Measurements from ENCODE around the gene COPZ2.
"Not testable (repeated sequence)": the region's sequence is repeated elsewhere in the genome, so short reads cannot be mapped to it uniquely, and the experiment has no call there.

COPZ2 gene

GRCh38 chr17:48037036-48037837 lies at the start of gene COPZ2:
Gene COPZ2, minus strand, starts transcription at chr17:48037797. Its CDS starts 20 bp downstream, at chr17:48037777.
- no peak for DNase-seq (ENCODE audit: low spot score)

- DNase-seq (ENCODE audit: low spot score): no peak
Measured at GRCh38 chr17:48084932-48085331, 47.3 kb upstream of the COPZ2 start.

GRCh38 chr17:48081858-48082257 lies 44.3 kb upstream of the COPZ2 start:
- no peak for DNase-seq (ENCODE audit: low spot score)

GRCh38 chr17:48077152-48077551 lies 39.6 kb upstream of the COPZ2 start:
- DNase-seq (ENCODE audit: low spot score): not testable (repeated sequence)

- DNase-seq (ENCODE audit: low spot score): peak; percentile 62
Measured at GRCh38 chr17:48074322-48075081, 36.9 kb upstream of the COPZ2 start.

GRCh38 chr17:48073566-48074094 lies 36.0 kb upstream of the COPZ2 start:
- not testable (repeated sequence) for DNase-seq (ENCODE audit: low spot score)

GRCh38 chr17:48072811-48073210 lies 35.2 kb upstream of the COPZ2 start:
- DNase-seq (ENCODE audit: low spot score): not testable (repeated sequence)

- no peak for DNase-seq (ENCODE audit: low spot score)
Measured at GRCh38 chr17:48071654-48072053, 34.1 kb upstream of the COPZ2 start.

- no peak for DNase-seq (ENCODE audit: low spot score)
Measured at GRCh38 chr17:48070195-48070594, 32.6 kb upstream of the COPZ2 start.

- no peak for DNase-seq (ENCODE audit: low spot score)
Measured at GRCh38 chr17:48068491-48068961, 30.9 kb upstream of the COPZ2 start.

GRCh38 chr17:48067808-48068207 lies 30.2 kb upstream of the COPZ2 start:
- DNase-seq (ENCODE audit: low spot score): not testable (repeated sequence)

- DNase-seq (ENCODE audit: low spot score): no peak
Measured at GRCh38 chr17:48067245-48067644, 29.6 kb upstream of the COPZ2 start.

GRCh38 chr17:48066656-48067055 lies 29.1 kb upstream of the COPZ2 start:
- no peak for DNase-seq (ENCODE audit: low spot score)

GRCh38 chr17:48066192-48066591 lies 28.6 kb upstream of the COPZ2 start:
- no peak for DNase-seq (ENCODE audit: low spot score)

- DNase-seq (ENCODE audit: low spot score): no peak
Measured at GRCh38 chr17:48064638-48065037, 27.0 kb upstream of the COPZ2 start.

GRCh38 chr17:48062273-48062672 lies 24.7 kb upstream of the COPZ2 start:
- no peak for DNase-seq (ENCODE audit: low spot score)

GRCh38 chr17:48060249-48060648 lies 22.7 kb upstream of the COPZ2 start:
- DNase-seq (ENCODE audit: low spot score): no peak

- DNase-seq (ENCODE audit: low spot score): no peak
Measured at GRCh38 chr17:48059125-48059668, 21.6 kb upstream of the COPZ2 start.

GRCh38 chr17:48058393-48059124 lies 21.0 kb upstream of the COPZ2 start:
- no peak for DNase-seq (ENCODE audit: low spot score)

- DNase-seq (ENCODE audit: low spot score): no peak
Measured at GRCh38 chr17:48057626-48058025, 20.0 kb upstream of the COPZ2 start.

GRCh38 chr17:48056879-48057278 lies 19.3 kb upstream of the COPZ2 start:
- DNase-seq (ENCODE audit: low spot score): no peak

GRCh38 chr17:48056246-48056745 lies 18.7 kb upstream of the COPZ2 start:
- DNase-seq (ENCODE audit: low spot score): no peak

All from kidney capillary endothelial cell (primary cell).